ENCODE measurements around the gene FRAS1. TPM values are rescaled to one million over a fixed set of nuclear protein-coding genes. Genes with fewer than 3 reads are reported as not detected.

FRAS1 gene
- total and polyA plus RNA-seq, 2 donors (not counting 3 experiments of a cell fraction or from before 2014, with no cell fraction given) = 1.4 to 3.6 TPM

DNA sequence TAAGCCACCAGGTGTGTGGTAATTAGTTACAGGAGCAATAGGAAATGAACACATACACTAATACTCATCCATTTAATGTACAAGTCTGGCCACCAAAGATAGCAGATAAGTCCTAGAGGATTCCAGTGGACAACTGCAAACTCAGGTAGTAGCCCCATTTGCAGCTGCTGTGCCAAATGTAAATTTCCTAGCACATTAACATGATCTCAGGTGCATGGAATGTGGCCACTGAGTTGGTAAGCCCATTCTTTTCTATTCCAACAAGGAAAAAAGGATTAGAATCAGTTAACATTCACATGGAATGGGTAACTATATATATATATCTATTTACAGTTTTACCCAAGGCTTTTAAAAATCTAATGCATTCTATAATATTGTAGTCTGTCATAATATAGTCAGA, 23.3 kb upstream of the FRAS1 start:
- BruUV-seq (replicated peaks) = no TSS peak
- Histone ChIP-seq H3K4me3 (replicated peaks in 1 of 3; ENCODE audit: insufficient read depth in 1 of 3, low read depth in 1 of 3, low read length in 3 of 3) (no peak overlapping the region), H3K36me3 (ENCODE audit: control insufficient read depth in 2 of 2, extremely low read depth in 1 of 2, insufficient read depth in 2 of 2, low read length in 2 of 2) (no peaks in the 10 kb centered on the region), H3K9me3 (replicated peaks; ENCODE audit: control insufficient read depth, insufficient read depth, low read length) (no peaks in the 10 kb centered on the region), H3K9ac (replicated peaks; ENCODE audit: extremely low read depth, insufficient read depth, low read length) (no peak overlapping the region), H3K4me1 (ENCODE audit: control insufficient read depth, extremely low read depth, insufficient read depth, low read length) (no peaks in the 10 kb centered on the region), H3K27me3 (ENCODE audit: control insufficient read depth in 2 of 2, insufficient read depth in 2 of 2, low read length in 2 of 2) (peaks cover 0 to 7% of the 10 kb centered on the region in 2 experiments), H2AFZ (ENCODE audit: low read depth, low read length) (no peak overlapping the region), H3K79me2 (ENCODE audit: control insufficient read depth, insufficient read depth, low read length) (no peaks in the 10 kb centered on the region), H3K9me1 (replicated peaks; ENCODE audit: control insufficient read depth, extremely low read depth, insufficient read depth, low read length) (no peaks in the 10 kb centered on the region), H4K20me1 (replicated peaks; ENCODE audit: control insufficient read depth, extremely low read depth, insufficient read depth, low read length) (no peaks in the 10 kb centered on the region), H3K4me2 (ENCODE audit: insufficient read depth, low read length) (no peak overlapping the region), H3K27ac (ENCODE audit: insufficient read depth, low read depth, low read length) (no peak overlapping the region)
- no peak for FAIRE-seq
- TF ChIP-seq POLR2AphosphoS5 (IDR thresholded peaks at IDR 0.05; ENCODE audit: insufficient read depth, low read depth, low read length) (no peak), GATA2 (IDR thresholded peaks at IDR 0.05; ENCODE audit: insufficient read depth, insufficient read length, low read depth, low read length) (no peak), MYC (IDR thresholded peaks at IDR 0.05; ENCODE audit: low read depth, low read length) (no peak), EZH2 (IDR thresholded peaks at IDR 0.05; ENCODE audit: borderline replicate concordance, low read depth, low read length, severe bottlenecking) (no peak), POLR2A (IDR thresholded peaks at IDR 0.05; ENCODE audit: low read depth, low read length) (no peak), FOS (IDR thresholded peaks at IDR 0.05; ENCODE audit: borderline replicate concordance, insufficient read depth, low read length) (no peak), JUN (IDR thresholded peaks at IDR 0.05; ENCODE audit: borderline replicate concordance, insufficient read depth, insufficient read length, low read depth) (no peak)
- TF ChIP-seq, protein P1, sequence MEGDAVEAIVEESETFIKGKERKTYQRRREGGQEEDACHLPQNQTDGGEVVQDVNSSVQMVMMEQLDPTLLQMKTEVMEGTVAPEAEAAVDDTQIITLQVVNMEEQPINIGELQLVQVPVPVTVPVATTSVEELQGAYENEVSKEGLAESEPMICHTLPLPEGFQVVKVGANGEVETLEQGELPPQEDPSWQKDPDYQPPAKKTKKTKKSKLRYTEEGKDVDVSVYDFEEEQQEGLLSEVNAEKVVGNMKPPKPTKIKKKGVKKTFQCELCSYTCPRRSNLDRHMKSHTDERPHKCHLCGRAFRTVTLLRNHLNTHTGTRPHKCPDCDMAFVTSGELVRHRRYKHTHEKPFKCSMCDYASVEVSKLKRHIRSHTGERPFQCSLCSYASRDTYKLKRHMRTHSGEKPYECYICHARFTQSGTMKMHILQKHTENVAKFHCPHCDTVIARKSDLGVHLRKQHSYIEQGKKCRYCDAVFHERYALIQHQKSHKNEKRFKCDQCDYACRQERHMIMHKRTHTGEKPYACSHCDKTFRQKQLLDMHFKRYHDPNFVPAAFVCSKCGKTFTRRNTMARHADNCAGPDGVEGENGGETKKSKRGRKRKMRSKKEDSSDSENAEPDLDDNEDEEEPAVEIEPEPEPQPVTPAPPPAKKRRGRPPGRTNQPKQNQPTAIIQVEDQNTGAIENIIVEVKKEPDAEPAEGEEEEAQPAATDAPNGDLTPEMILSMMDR (IDR thresholded peaks at IDR 0.05; ENCODE audit: extremely low read depth in 1 of 2, insufficient read depth in 1 of 2, low read depth in 1 of 2, low read length in 2 of 2) = no peak
- TF ChIP-seq, protein P2, sequence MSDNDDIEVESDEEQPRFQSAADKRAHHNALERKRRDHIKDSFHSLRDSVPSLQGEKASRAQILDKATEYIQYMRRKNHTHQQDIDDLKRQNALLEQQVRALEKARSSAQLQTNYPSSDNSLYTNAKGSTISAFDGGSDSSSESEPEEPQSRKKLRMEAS (IDR thresholded peaks at IDR 0.05; ENCODE audit: insufficient read depth, insufficient read length) = no peak
- ChIA-PET CTCF (no interaction called here), POLR2A (no interaction called here)
- intact Hi-C loops (cut with micrococcal nuclease) (no loop called here), dilution Hi-C loops (cut with MboI; ENCODE audit: extremely low pct_ligation_motif_present, low sequenced_read_pairs) (no loop called here)
- no peak for DNase-seq (ENCODE audit: low read depth, low spot score)

All from endothelial cell of umbilical vein (primary cell).